AG10803 (cell line): ENCODE data around the gene HERC3.

Source experiments
- DNase-seq: peaks from one replicate; pipeline ENCODE4 v3.0.0; 2010; ENCODE audit warnings: low read depth
- H3K4me3 ChIP-seq: 2 replicates; pipeline ENCODE4 v1.5.1; 2011; ENCODE audit warnings: mild to moderate bottlenecking, low read length, control low read depth
- TF ChIP-seq, protein P1 (sequence below): conservative IDR thresholded peaks from 2 replicates; pipeline ENCODE4 v1.5.1; 2011; ENCODE audit warnings: mild to moderate bottlenecking, low read length, control low read depth, inconsistent platforms

HERC3 gene

GRCh38 chr4:88575186-88575585 is 17.1 kb upstream of the HERC3 start:
- no peak overlapping the region for H3K4me3 ChIP-seq
- DNase-seq, result no peak
- TF ChIP-seq, protein P1, sequence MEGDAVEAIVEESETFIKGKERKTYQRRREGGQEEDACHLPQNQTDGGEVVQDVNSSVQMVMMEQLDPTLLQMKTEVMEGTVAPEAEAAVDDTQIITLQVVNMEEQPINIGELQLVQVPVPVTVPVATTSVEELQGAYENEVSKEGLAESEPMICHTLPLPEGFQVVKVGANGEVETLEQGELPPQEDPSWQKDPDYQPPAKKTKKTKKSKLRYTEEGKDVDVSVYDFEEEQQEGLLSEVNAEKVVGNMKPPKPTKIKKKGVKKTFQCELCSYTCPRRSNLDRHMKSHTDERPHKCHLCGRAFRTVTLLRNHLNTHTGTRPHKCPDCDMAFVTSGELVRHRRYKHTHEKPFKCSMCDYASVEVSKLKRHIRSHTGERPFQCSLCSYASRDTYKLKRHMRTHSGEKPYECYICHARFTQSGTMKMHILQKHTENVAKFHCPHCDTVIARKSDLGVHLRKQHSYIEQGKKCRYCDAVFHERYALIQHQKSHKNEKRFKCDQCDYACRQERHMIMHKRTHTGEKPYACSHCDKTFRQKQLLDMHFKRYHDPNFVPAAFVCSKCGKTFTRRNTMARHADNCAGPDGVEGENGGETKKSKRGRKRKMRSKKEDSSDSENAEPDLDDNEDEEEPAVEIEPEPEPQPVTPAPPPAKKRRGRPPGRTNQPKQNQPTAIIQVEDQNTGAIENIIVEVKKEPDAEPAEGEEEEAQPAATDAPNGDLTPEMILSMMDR, result no peak

GRCh38 chr4:88582493-88582892 is 9.8 kb upstream of the HERC3 start:
- TF ChIP-seq, protein P1, result no peak
- no peak overlapping the region for H3K4me3 ChIP-seq
- no peak for DNase-seq

GRCh38 chr4:88583631-88584470 is 8.4 kb upstream of the HERC3 start:
- H3K4me3 ChIP-seq, result no peak overlapping the region
- DNase-seq, result no peak
- TF ChIP-seq, protein P1, result no peak

DNA sequence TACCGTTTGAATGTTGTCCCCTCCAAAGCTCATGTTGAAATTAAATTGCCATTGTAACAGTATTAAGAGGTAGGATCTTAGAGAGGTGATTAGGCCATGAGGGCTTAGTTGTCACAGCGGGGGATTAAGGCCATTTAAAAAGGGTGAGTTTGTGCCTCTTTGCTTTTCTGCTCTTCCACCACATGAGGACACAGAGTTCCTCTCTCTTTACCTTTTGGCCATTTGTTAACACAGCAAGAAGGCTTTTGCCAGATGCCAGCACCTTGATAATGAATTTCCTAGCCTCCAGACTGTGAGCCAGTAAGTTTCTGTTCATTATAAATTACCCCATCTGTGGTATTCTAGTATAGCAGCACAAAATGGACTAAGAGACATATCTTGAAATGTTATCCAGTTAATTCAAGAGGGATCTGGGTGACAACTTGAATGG is 7.8 kb upstream of the HERC3 start:
- TF ChIP-seq, protein P1, result no peak
- H3K4me3 ChIP-seq, result no peak overlapping the region
- no peak for DNase-seq

DNA sequence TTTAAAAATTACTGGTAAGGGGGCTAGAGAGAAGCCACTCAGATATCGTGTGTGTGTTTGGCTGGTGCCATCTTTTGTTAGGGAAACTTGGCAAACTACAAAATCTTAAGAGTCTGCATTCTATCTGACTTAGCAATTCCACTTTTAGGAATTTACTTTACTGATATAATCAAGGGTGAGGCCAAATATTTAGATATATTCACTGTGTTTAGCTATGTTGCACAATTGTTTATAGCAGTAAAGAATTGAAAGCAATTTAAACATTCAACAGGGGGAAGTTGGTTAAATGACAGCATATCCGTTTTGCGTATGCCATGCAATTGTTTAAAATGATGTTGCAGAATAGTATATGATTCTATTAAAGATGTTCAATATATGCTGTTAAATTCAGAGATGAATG is 6.4 kb upstream of the HERC3 start:
- no peak overlapping the region for H3K4me3 ChIP-seq
- DNase-seq, result no peak
- TF ChIP-seq, protein P1, result no peak

GRCh38 chr4:88587306-88587705 is 5.0 kb upstream of the HERC3 start:
- TF ChIP-seq, protein P1, result no peak
- no peak for DNase-seq
- no peak overlapping the region for H3K4me3 ChIP-seq
